Measurements from ENCODE around the gene GOLM1.
"Not testable (repeated sequence)": the region's sequence is repeated elsewhere in the genome, so short reads cannot be mapped to it uniquely, and the experiment has no call there.

- TF ChIP-seq ZSCAN30 (tag by site-specific recombination; IDR thresholded peaks at IDR 0.05); SALL2 (tag by site-specific recombination; IDR thresholded peaks at IDR 0.05; ENCODE audit: borderline replicate concordance); ZNF830 (tag by site-specific recombination; IDR thresholded peaks at IDR 0.05; ENCODE audit: low read depth); CTCF (tag by site-specific recombination; IDR thresholded peaks at IDR 0.05); ZXDB (tag by site-specific recombination; IDR thresholded peaks at IDR 0.05); ZNF214 (tag by site-specific recombination; IDR thresholded peaks at IDR 0.05; ENCODE audit: borderline replicate concordance); ZNF449 (tag by site-specific recombination; IDR thresholded peaks at IDR 0.05); REST (tag by site-specific recombination; IDR thresholded peaks at IDR 0.05); KLF7 (tag by site-specific recombination; IDR thresholded peaks at IDR 0.05; ENCODE audit: borderline replicate concordance); ZNF26 (tag by site-specific recombination; IDR thresholded peaks at IDR 0.05); ZNF768 (tag by site-specific recombination; IDR thresholded peaks at IDR 0.05): not testable (repeated sequence)
Measured at GRCh38 chr9:86146671-86147070, 47.3 kb upstream of the GOLM1 start.

Data from HEK293 (cell line).